ENCODE measurements around the gene PAWR. TPM values are rescaled to one million over a fixed set of nuclear protein-coding genes. Genes with fewer than 3 reads are reported as not detected.

Gene PAWR
- total RNA-seq, 6 experiments from 2014 or later = 25.0 to 62.3 (median 28.9) TPM

- ATAC-seq (no peak), DNase-seq (no peak)
- Histone ChIP-seq H3K9me3 (no peaks in the 10 kb centered on the region), H3K4me3 (no peak overlapping the region), H3K36me3 (peaks cover 0 to under 1% (median 0%) of the 10 kb centered on the region in 4 donors), H3K27ac (no peak overlapping the region), H3K4me1 (no peaks in the 10 kb centered on the region), H3K27me3 (no peaks in the 10 kb centered on the region)
- intact Hi-C loops (cut with DNase I) = no loop called here
- TF ChIP-seq CTCF (IDR thresholded peaks at IDR 0.05) (no peak), POLR2A (IDR thresholded peaks at IDR 0.05) (no peak)
- 85% methylated on average over 3 of the region's 3 CpGs for WGBS (ENCODE audit: insufficient coverage, low coverage, low lambda C conversion rate, missing lambda C conversion rate)
Observed at GRCh38 chr12:79614730-79615129, 76.0 kb downstream of the PAWR start.

GRCh38 chr12:79601908-79602307 lies 88.9 kb downstream of the PAWR start:
- no peaks in the 10 kb centered on the region for H3K36me3 ChIP-seq
- DNase-seq (no peak), ATAC-seq (no peak)
- no peak for TF ChIP-seq POLR2A (IDR thresholded peaks at IDR 0.05)
- TF ChIP-seq CTCF (IDR thresholded peaks at IDR 0.05) = no peak
- intact Hi-C loops (cut with DNase I) = no loop called here
- 75% methylated on average over 2 of the region's 2 CpGs for WGBS (ENCODE audit: insufficient coverage, low coverage, low lambda C conversion rate, missing lambda C conversion rate)
- H3K27me3 ChIP-seq = no peaks in the 10 kb centered on the region
- no peak overlapping the region for H3K4me3 ChIP-seq
- H3K27ac ChIP-seq = no peak overlapping the region
- H3K4me1 ChIP-seq = peaks cover 0 to 1% (median 0%) of the 10 kb centered on the region in 4 donors
- H3K9me3 ChIP-seq = no peaks in the 10 kb centered on the region

- no peaks in the 10 kb centered on the region for H3K36me3 ChIP-seq
- peaks cover 0 to 7% (median 2%) of the 10 kb centered on the region in 4 donors for H3K4me1 ChIP-seq
- H3K9me3 ChIP-seq = no peaks in the 10 kb centered on the region
- 92% methylated on average over 3 of the region's 3 CpGs for WGBS (ENCODE audit: insufficient coverage, low coverage, low lambda C conversion rate, missing lambda C conversion rate)
- no peak overlapping the region for H3K4me3 ChIP-seq
- intact Hi-C loops (cut with DNase I) = no loop called here
- TF ChIP-seq CTCF (IDR thresholded peaks at IDR 0.05) (no peak), POLR2A (IDR thresholded peaks at IDR 0.05) (no peak)
- DNase-seq (no peak), ATAC-seq (no peak)
- H3K27ac ChIP-seq = no peak overlapping the region
- H3K27me3 ChIP-seq = no peaks in the 10 kb centered on the region
Observed at GRCh38 chr12:79597910-79598309, 92.9 kb downstream of the PAWR start.

- Histone ChIP-seq H3K4me3 (no peak overlapping the region), H3K4me1 (peaks cover 0 to 7% (median 2%) of the 10 kb centered on the region in 4 donors), H3K27ac (peak overlapping the region in 2 of 3 donors; percentile 29 to 37), H3K9me3 (no peaks in the 10 kb centered on the region), H3K27me3 (no peaks in the 10 kb centered on the region), H3K36me3 (no peaks in the 10 kb centered on the region)
- 62% methylated on average over 9 of the region's 10 CpGs for WGBS (ENCODE audit: insufficient coverage, low coverage, low lambda C conversion rate, missing lambda C conversion rate)
- TF ChIP-seq POLR2A (IDR thresholded peaks at IDR 0.05) = no peak
- TF ChIP-seq CTCF (IDR thresholded peaks at IDR 0.05) = no peak
- no peak for DNase-seq
- intact Hi-C loops (cut with DNase I) = no loop called here
- ATAC-seq = peak; percentile 84 to 89 (median 86)
Observed at GRCh38 chr12:79596719-79597350, 93.9 kb downstream of the PAWR start.

Data from right lobe of liver (tissue), 6 donors.